ENCODE measurements around the gene UBE2J1. TPM values are rescaled to one million over a fixed set of nuclear protein-coding genes. Genes with fewer than 3 reads are reported as not detected.

The UBE2J1 gene
- total RNA-seq, 1 experiment from 2014 or later, result 23.3 TPM

DNA sequence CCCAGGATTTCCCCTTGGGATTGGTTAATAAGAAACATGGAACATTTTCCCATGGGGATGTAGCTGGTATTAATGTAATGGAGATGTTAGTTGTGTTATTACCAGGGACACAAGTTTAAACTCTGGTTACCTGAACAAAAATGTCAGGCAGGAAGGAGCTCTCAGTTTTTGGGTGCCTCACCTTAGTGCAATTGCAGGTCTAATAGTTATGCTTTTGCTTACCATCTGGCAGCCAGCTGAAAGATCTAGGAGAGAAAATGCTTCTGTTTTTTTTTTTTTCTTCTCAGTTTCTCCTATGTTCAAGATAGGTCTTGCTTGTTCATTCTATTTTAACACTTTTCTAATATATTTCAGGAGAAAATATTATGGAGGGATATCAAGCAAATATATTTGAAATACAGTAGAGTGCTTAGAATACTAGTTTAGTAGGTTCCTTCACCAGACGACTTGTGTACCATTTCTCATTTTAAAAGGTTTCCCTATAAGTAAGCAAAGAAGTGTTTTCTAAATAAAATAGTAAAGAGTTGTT, 4.2 kb upstream of the UBE2J1 start:
- no TSS peak for BruUV-seq (replicated peaks)
- H3K9me3 ChIP-seq (ENCODE audit: control insufficient read depth in 1 of 2, insufficient read depth in 1 of 2, low read depth in 1 of 2, low read length in 2 of 2), result no peaks in the 10 kb centered on the region
- POLR2A ChIA-PET, result no interaction called here
- H3K79me2 ChIP-seq (ENCODE audit: insufficient read depth, low read length), result peaks cover 6% of the 10 kb centered on the region
- H3K9ac ChIP-seq (ENCODE audit: low read length), result no peak overlapping the region
- no peak for TF ChIP-seq EGR1 (IDR thresholded peaks at IDR 0.05; ENCODE audit: low read depth)
- no peak for TF ChIP-seq RAD21 (IDR thresholded peaks at IDR 0.05; ENCODE audit: low read depth)
- TF ChIP-seq CBX3 (IDR thresholded peaks at IDR 0.05; ENCODE audit: low read depth), result no peak
- TF ChIP-seq REST (IDR thresholded peaks at IDR 0.05; ENCODE audit: low read depth), result no peak
- TF ChIP-seq TCF7L2 (IDR thresholded peaks at IDR 0.05; ENCODE audit: borderline replicate concordance, extremely low read depth, insufficient read depth, insufficient read length), result no peak
- TF ChIP-seq FOSL1 (IDR thresholded peaks at IDR 0.05; ENCODE audit: low read depth), result no peak
- TF ChIP-seq ELF1 (IDR thresholded peaks at IDR 0.05; ENCODE audit: borderline replicate concordance, low read depth), result no peak
- TF ChIP-seq, protein P1, sequence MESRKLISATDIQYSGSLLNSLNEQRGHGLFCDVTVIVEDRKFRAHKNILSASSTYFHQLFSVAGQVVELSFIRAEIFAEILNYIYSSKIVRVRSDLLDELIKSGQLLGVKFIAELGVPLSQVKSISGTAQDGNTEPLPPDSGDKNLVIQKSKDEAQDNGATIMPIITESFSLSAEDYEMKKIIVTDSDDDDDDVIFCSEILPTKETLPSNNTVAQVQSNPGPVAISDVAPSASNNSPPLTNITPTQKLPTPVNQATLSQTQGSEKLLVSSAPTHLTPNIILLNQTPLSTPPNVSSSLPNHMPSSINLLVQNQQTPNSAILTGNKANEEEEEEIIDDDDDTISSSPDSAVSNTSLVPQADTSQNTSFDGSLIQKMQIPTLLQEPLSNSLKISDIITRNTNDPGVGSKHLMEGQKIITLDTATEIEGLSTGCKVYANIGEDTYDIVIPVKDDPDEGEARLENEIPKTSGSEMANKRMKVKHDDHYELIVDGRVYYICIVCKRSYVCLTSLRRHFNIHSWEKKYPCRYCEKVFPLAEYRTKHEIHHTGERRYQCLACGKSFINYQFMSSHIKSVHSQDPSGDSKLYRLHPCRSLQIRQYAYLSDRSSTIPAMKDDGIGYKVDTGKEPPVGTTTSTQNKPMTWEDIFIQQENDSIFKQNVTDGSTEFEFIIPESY (IDR thresholded peaks at IDR 0.05; ENCODE audit: extremely low read depth, insufficient replicate concordance, low read length), result no peak
- TF ChIP-seq YY1 (IDR thresholded peaks at IDR 0.05; ENCODE audit: extremely low read depth, insufficient replicate concordance, low read depth, low read length), result no peak
- TF ChIP-seq CEBPB (IDR thresholded peaks at IDR 0.05; ENCODE audit: low read depth), result no peak
- TF ChIP-seq CTCF (IDR thresholded peaks at IDR 0.05 in 2 of 3, conservative IDR thresholded peaks at IDR 0.05 in 1 of 3; ENCODE audit: borderline replicate concordance in 1 of 3, insufficient read depth in 1 of 3, low read depth in 2 of 3, low read length in 2 of 3), result no peak
- no peak for TF ChIP-seq ZFX (IDR thresholded peaks at IDR 0.05)
- H3K36me3 ChIP-seq (ENCODE audit: control insufficient read depth in 1 of 2, insufficient read depth in 2 of 2, low read length in 2 of 2), result no peaks in the 10 kb centered on the region
- H2AFZ ChIP-seq (ENCODE audit: low read depth, low read length, poor library complexity, severe bottlenecking), result no peak overlapping the region
- no peaks in the 10 kb centered on the region for H4K20me1 ChIP-seq (ENCODE audit: insufficient read depth)
- no peak overlapping the region for H3K27ac ChIP-seq (ENCODE audit: low read depth, low read length)
- H3K4me2 ChIP-seq (ENCODE audit: low read length), result no peak overlapping the region
- RAD21 ChIA-PET (ENCODE audit: low non-redundant PET in 1 of 2, low total read pairs in 2 of 2, uncharacterized antibody in 2 of 2, unreplicated experiment in 2 of 2), result no interaction called here
- CTCF ChIA-PET, result interaction anchor here (0.7 to 2.6 kb wide), 4 partner anchors 11 to 374 kb away, joined by 3 to 11 read pairs (median 4); no protein-coding TSS in a partner anchor
- no peaks in the 10 kb centered on the region for H3K27me3 ChIP-seq (ENCODE audit: insufficient read depth, low read length)
- peaks cover 5 to 11% of the 10 kb centered on the region in 2 experiments; a peak in 2 of 4 replicates for H3K4me1 ChIP-seq (ENCODE audit: control insufficient read depth in 1 of 2, insufficient read depth in 2 of 2, low read length in 2 of 2)
- H3K9me2 ChIP-seq (ENCODE audit: insufficient read depth), result no peaks in the 10 kb centered on the region
- no peak overlapping the region for H3K4me3 ChIP-seq (replicated peaks in 1 of 2; ENCODE audit: low read depth in 1 of 2, low read length in 2 of 2)
- no peak for DNase-seq (ENCODE audit: low read depth, low spot score)
- ATAC-seq, result no peak
- intact Hi-C loops (cut with micrococcal nuclease), result no loop called here
